SK-N-DZ (cell line): ENCODE results near the gene RSPH6A.

ENCODE experiments used
- DNase-seq: peaks from one replicate; pipeline ENCODE4 v3.0.0-alpha.2; 2015; ENCODE audit warnings: low spot score

RSPH6A gene

GRCh38 chr19:45825917-45826893 is 11.1 kb upstream of the RSPH6A start:
- no peak for DNase-seq

GRCh38 chr19:45825263-45825605 is 10.1 kb upstream of the RSPH6A start:
- no peak for DNase-seq

- no peak for DNase-seq
These were observed 9.6 kb upstream of the RSPH6A start for GRCh38 chr19:45824531-45825262.

- DNase-seq, result no peak
These were observed 8.9 kb upstream of the RSPH6A start for GRCh38 chr19:45824041-45824471.

GRCh38 chr19:45823182-45823581 is 8.1 kb upstream of the RSPH6A start:
- no peak for DNase-seq

- no peak for DNase-seq
These were observed 7.6 kb upstream of the RSPH6A start for GRCh38 chr19:45822716-45823115.

GRCh38 chr19:45821570-45821969 is 6.5 kb upstream of the RSPH6A start:
- DNase-seq, result no peak

- no peak for DNase-seq
These were observed 6.0 kb upstream of the RSPH6A start for GRCh38 chr19:45821103-45821521.

- no peak for DNase-seq
These were observed 5.5 kb upstream of the RSPH6A start for GRCh38 chr19:45820413-45821102.

GRCh38 chr19:45819769-45820168 is 4.7 kb upstream of the RSPH6A start:
- DNase-seq, result no peak

- DNase-seq, result no peak
These were observed 2.7 kb upstream of the RSPH6A start for GRCh38 chr19:45817725-45818301.

GRCh38 chr19:45817010-45817724 is 2.1 kb upstream of the RSPH6A start:
- peak; percentile 94 for DNase-seq

- no peak for DNase-seq
These were observed 1.3 kb upstream of the RSPH6A start for GRCh38 chr19:45816236-45817009.

GRCh38 chr19:45815481-45816216 is 541 bp upstream of the RSPH6A start:
- DNase-seq, result peak; percentile 80

GRCh38 chr19:45814166-45814780 is 835 bp downstream of the RSPH6A start:
- DNase-seq, result no peak

GRCh38 chr19:45812297-45812696 is 2.8 kb downstream of the RSPH6A start:
- DNase-seq, result no peak

- no peak for DNase-seq
These were observed 5.4 kb downstream of the RSPH6A start for GRCh38 chr19:45809643-45810159.

GRCh38 chr19:45805719-45806118 is 9.4 kb downstream of the RSPH6A start:
- no peak for DNase-seq

- no peak for DNase-seq
These were observed 10.2 kb downstream of the RSPH6A start for GRCh38 chr19:45804959-45805230.
